H1 (cell line): ENCODE results near the gene ZNF629. TPM values are rescaled to one million over a fixed set of nuclear protein-coding genes. Genes with fewer than 3 reads are reported as not detected.

Experiments used
- CTCF ChIA-PET: fragments of 300-600 bp; sonication (Branson Sonifier 250); formaldehyde crosslinking; loops from one replicate; lab custom pipeline; 2021; ENCODE audit not compliant: partially characterized antibody; lab: Charles Lee
- POLR2A ChIA-PET: fragments of 300-600 bp; sonication (Branson Sonifier 250); formaldehyde crosslinking; loops from one replicate; lab custom pipeline; 2021; ENCODE audit warnings: inconsistent platforms; ENCODE audit not compliant: partially characterized antibody; lab: Charles Lee
- DNase-seq, 2 experiments: peaks; one replicate each; pipeline versions ENCODE4 v3.0.0 to v3.0.0-alpha.2; 2010 to 2022; ENCODE audit warnings: low spot score in 2 of 2, low read depth in 1 of 2, mixed read lengths in 1 of 2
- FAIRE-seq: peaks from 2 replicates; lab custom pipeline; 2011; peaks lifted over from hg19 to GRCh38; lab: Jason Lieb, UNC
- H2AFZ ChIP-seq: 2 replicates; pipeline ENCODE4 v1.8.1; 2012; ENCODE audit warnings: low read length, inconsistent platforms
- H2AK5ac ChIP-seq: 2 replicates; pipeline ENCODE4 v1.6.1; 2013; ENCODE audit warnings: low read depth, low read length
- H2BK120ac ChIP-seq: replicated peaks from 2 replicates; pipeline ENCODE3; 2013; ENCODE audit warnings: low read depth, low read length, inconsistent platforms
- H2BK12ac ChIP-seq: 2 replicates; pipeline ENCODE4 v1.6.1; 2013; ENCODE audit warnings: low read depth, low read length
- H2BK15ac ChIP-seq: 2 replicates; pipeline ENCODE4 v1.6.1; 2013; ENCODE audit warnings: low read length
- H2BK20ac ChIP-seq: 2 replicates; pipeline ENCODE4 v1.6.1; 2013; ENCODE audit warnings: low read length
- H2BK5ac ChIP-seq: 2 replicates; pipeline ENCODE4 v1.6.1; 2013; ENCODE audit warnings: low read depth, low read length
- H3K14ac ChIP-seq: 2 replicates; pipeline ENCODE4 v1.6.1; 2013; ENCODE audit warnings: inconsistent platforms; ENCODE audit not compliant: insufficient read length
- H3K18ac ChIP-seq: 2 replicates; pipeline ENCODE4 v1.6.1; 2013; ENCODE audit warnings: low read length; ENCODE audit errors: extremely low read depth
- H3K23ac ChIP-seq: 2 replicates; pipeline ENCODE4 v1.6.1; 2013; ENCODE audit warnings: inconsistent platforms; ENCODE audit not compliant: insufficient read length
- H3K23me2 ChIP-seq: 2 replicates; pipeline ENCODE4 v1.6.1; 2013; ENCODE audit warnings: low read depth, low read length
- H3K27ac ChIP-seq: 2 replicates; pipeline ENCODE4 v1.6.1; 2011; ENCODE audit warnings: low read depth, low read length, inconsistent platforms
- H3K27me3 ChIP-seq, 4 experiments: replicated peaks in 1 of 4; 1 replicate in 1 of 4; 2 replicates in 3 of 4; pipeline versions ENCODE4 v1.6.1 to v1.8.1; 2011 to 2013; ENCODE audit warnings: low read length in 3 of 4, mild to moderate bottlenecking in 3 of 4, inconsistent platforms in 2 of 4, mixed read lengths in 2 of 4, moderate library complexity in 1 of 4; ENCODE audit not compliant: control insufficient read depth in 3 of 4, insufficient read depth in 3 of 4; ENCODE audit errors: extremely low read depth in 1 of 4
- H3K36me3 ChIP-seq, 4 experiments: 2 replicates each; pipeline versions ENCODE4 v1.6.1 to v1.8.1; 2011 to 2013; ENCODE audit warnings: mild to moderate bottlenecking in 4 of 4, low read length in 3 of 4, moderate library complexity in 2 of 4, control low read depth in 1 of 4, inconsistent platforms in 1 of 4; ENCODE audit not compliant: insufficient read depth in 4 of 4, control insufficient read depth in 2 of 4
- H3K4ac ChIP-seq: replicated peaks from 2 replicates; pipeline ENCODE3; 2013; ENCODE audit warnings: low read length, low read depth, mixed read lengths, inconsistent platforms; ENCODE audit not compliant: insufficient read length
- H3K4me1 ChIP-seq, 4 experiments: replicated peaks in 1 of 4; 1 replicate in 1 of 4; 2 replicates in 3 of 4; pipeline versions ENCODE4 v1.6.1 to v1.8.1; 2011 to 2013; ENCODE audit warnings: low read length in 3 of 4, inconsistent platforms in 2 of 4, mixed read lengths in 1 of 4; ENCODE audit not compliant: insufficient read depth in 4 of 4, control insufficient read depth in 3 of 4
- H3K4me2 ChIP-seq, 2 experiments: 2 replicates each; pipeline versions ENCODE4 v1.6.1 to v1.8.1; 2011 to 2013; ENCODE audit warnings: low read depth in 2 of 2, low read length in 2 of 2, control low read depth in 1 of 2, inconsistent platforms in 1 of 2, mild to moderate bottlenecking in 1 of 2; ENCODE audit not compliant: insufficient read depth in 1 of 2
- H3K4me3 ChIP-seq, 4 experiments: fragments of 200-600, 300-600 bp in 1 of 4; sonication (generic), shearing (Covaris generic), sonication (Bioruptor Twin) in 1 of 4; 2 replicates each; pipeline versions ENCODE4 v1.5.1 to v1.8.1; 2011 to 2016; ENCODE audit warnings: low read length in 4 of 4, low read depth in 3 of 4, control low read depth in 2 of 4, inconsistent platforms in 2 of 4, mild to moderate bottlenecking in 2 of 4, mixed read lengths in 1 of 4, moderate library complexity in 1 of 4; ENCODE audit not compliant: insufficient read depth in 2 of 4; ENCODE audit errors: extremely low read depth in 1 of 4
- H3K56ac ChIP-seq: replicated peaks from 2 replicates; pipeline ENCODE3; 2013; ENCODE audit warnings: low read depth, mild to moderate bottlenecking, mixed read lengths, low read length, inconsistent platforms; ENCODE audit not compliant: insufficient read length
- H3K79me1 ChIP-seq: 2 replicates; pipeline ENCODE4 v1.6.1; 2013; ENCODE audit warnings: low read depth, low read length, control low read depth
- H3K79me2 ChIP-seq, 2 experiments: 2 replicates each; pipeline versions ENCODE4 v1.6.1 to v1.8.1; 2012 to 2013; ENCODE audit warnings: low read length in 2 of 2, mild to moderate bottlenecking in 2 of 2, inconsistent platforms in 1 of 2; ENCODE audit not compliant: insufficient read depth in 2 of 2, control insufficient read depth in 1 of 2
- H3K9ac ChIP-seq, 4 experiments: replicated peaks in 1 of 4; 1 replicate in 1 of 4; 2 replicates in 3 of 4; pipeline versions ENCODE4 v1.6.1 to v1.8.1; 2011 to 2013; ENCODE audit warnings: low read depth in 3 of 4, low read length in 3 of 4, control low read depth in 2 of 4, mild to moderate bottlenecking in 2 of 4, moderate library complexity in 2 of 4, inconsistent platforms in 1 of 4; ENCODE audit errors: extremely low read depth in 1 of 4
- H3K9me3 ChIP-seq, 2 experiments: 2 replicates each; pipeline versions ENCODE4 v1.6.1 to v1.8.1; 2012 to 2013; ENCODE audit warnings: mild to moderate bottlenecking in 2 of 2, moderate library complexity in 2 of 2, control low read depth in 1 of 2, inconsistent platforms in 1 of 2, low read depth in 1 of 2, low read length in 1 of 2, mixed read lengths in 1 of 2; ENCODE audit not compliant: insufficient read depth in 2 of 2
- H4K20me1 ChIP-seq, 2 experiments: replicated peaks in 1 of 2; 2 replicates each; pipeline versions ENCODE3 to v1.8.1; 2011 to 2013; ENCODE audit warnings: inconsistent platforms in 2 of 2, low read length in 2 of 2, mild to moderate bottlenecking in 1 of 2; ENCODE audit not compliant: insufficient read depth in 2 of 2, control insufficient read depth in 1 of 2
- H4K5ac ChIP-seq: 2 replicates; pipeline ENCODE4 v1.6.1; 2013; ENCODE audit warnings: low read length, low read depth, mixed read lengths, inconsistent platforms; ENCODE audit not compliant: insufficient read length
- H4K8ac ChIP-seq: 2 replicates; pipeline ENCODE4 v1.8.0; 2013; ENCODE audit warnings: mild to moderate bottlenecking, moderate library complexity, low read length, inconsistent platforms; ENCODE audit not compliant: insufficient read depth; ENCODE audit errors: extremely low read depth
- H4K91ac ChIP-seq: replicated peaks from 2 replicates; pipeline ENCODE3; 2013; ENCODE audit warnings: low read length, mixed read lengths, inconsistent platforms; ENCODE audit not compliant: insufficient read length
- JUN ChIP-seq: IDR thresholded peaks from 2 replicates; pipeline ENCODE4 v1.6.1; 2011; ENCODE audit warnings: low read depth, mild to moderate bottlenecking, improper control_type of control experiment, low read length
- WGBS, 2 experiments: shearing (Covaris generic) in 1 of 2; methylation state at CpG; one replicate each; pipeline versions ENCODE4 v1.1.6 to v1.1.7; 2013 to 2015; ENCODE audit warnings: low lambda C conversion rate in 2 of 2, mixed read lengths in 2 of 2, inconsistent platforms in 1 of 2, low coverage in 1 of 2, missing lambda C conversion rate in 1 of 2; ENCODE audit not compliant: insufficient replicate concordance in 2 of 2, insufficient coverage in 1 of 2, insufficient read length in 1 of 2; ENCODE audit errors: extremely low coverage in 1 of 2, missing lambda C conversion rate in 1 of 2; 5-methylcytosine and 5-hydroxymethylcytosine counted together
- polyA plus RNA-seq, 7 experiments: library from polyadenylated mRNA; depleted of rRNA in 3 of 7; stranded (reverse) in 5 of 7; unstranded in 2 of 7; fragments of >200 nt in 5 of 7; fragments of 200-250 nt in 2 of 7; gene quantifications; 1 replicate in 5 of 7; 2 replicates in 1 of 7; 4 replicates in 1 of 7; pipeline versions ENCODE4 v1.2.1 to v1.2.3, GENCODE V29; 2011 to 2013; ENCODE audit warnings: missing spikeins in 2 of 7, mixed read lengths in 2 of 7
- total RNA-seq: library from RNA; stranded (reverse); fragmentation: NEBNext Ultra II Directional; extraction: Animal tissue kit (Norgen Biotek cat#: 25700); gene quantifications from 2 replicates; pipeline ENCODE4 v1.2.1, GENCODE V29; 2021

The ZNF629 gene
- total and polyA plus RNA-seq, 2 of the 8 experiments (the other 6 are each of a cell fraction or from before 2014, with no cell fraction given), result 11.0 to 19.5 TPM

- POLR2A ChIA-PET, result interaction anchor here (0.7 to 9.0 kb wide), 8 partner anchors 6 to 38 kb away, joined by 3 to 92 read pairs (median 4); partner anchors contain the start of gene PHKG2
- peaks cover 5 to 28% (median 17%) of the 10 kb centered on the region in 4 experiments; a peak in 5 of 8 replicates for H3K36me3 ChIP-seq
- no peak overlapping the region; the same call in 1 of the 2 replicates for H4K8ac ChIP-seq
Measured at GRCh38 chr16:30755955-30756780, 30.8 kb downstream of the ZNF629 start.

More at GRCh38 chr16:30755955-30756780, 30.8 kb downstream of the ZNF629 start:
- H3K4me1 ChIP-seq, result peaks cover 0 to 3% (median 1%) of the 10 kb centered on the region in 4 experiments; a peak in 3 of 7 replicates
- H2BK120ac ChIP-seq, result no peak overlapping the region
- no peak overlapping the region for H2AK5ac ChIP-seq
- peaks cover 5% of the 10 kb centered on the region for H3K23me2 ChIP-seq
- H3K27ac ChIP-seq, result no peak overlapping the region
- no peak overlapping the region for H2BK5ac ChIP-seq
- H3K14ac ChIP-seq, result no peak overlapping the region
- FAIRE-seq (no peak), DNase-seq (no peak)
- H3K4me3 ChIP-seq, result no peak overlapping the region
- H3K18ac ChIP-seq, result no peak overlapping the region
- H3K56ac ChIP-seq, result no peak overlapping the region
- H3K4ac ChIP-seq, result no peak overlapping the region
- H2AFZ ChIP-seq, result no peak overlapping the region
- no peaks in the 10 kb centered on the region for H3K27me3 ChIP-seq
- H2BK20ac ChIP-seq, result no peak overlapping the region
- H4K91ac ChIP-seq, result no peak overlapping the region
- H4K20me1 ChIP-seq, result peaks cover 0 to 10% of the 10 kb centered on the region in 2 experiments
- no peak for TF ChIP-seq JUN
- H3K9ac ChIP-seq, result no peak overlapping the region; a peak in 1 of 7 replicates
- H2BK15ac ChIP-seq, result no peak overlapping the region
- 88% methylated on average over 20 of the region's 20 CpGs; no CpG with 5 or more reads in 1 of the 2 experiments for WGBS, 2 experiments
- peaks cover 3% of the 10 kb centered on the region; the same call in 1 of the 2 replicates for H3K79me1 ChIP-seq
- H3K79me2 ChIP-seq, result no peaks in the 10 kb centered on the region; a peak in 1 of 4 replicates
- H2BK12ac ChIP-seq, result no peak overlapping the region
- H3K9me3 ChIP-seq, result no peaks in the 10 kb centered on the region
- no peak overlapping the region for H3K23ac ChIP-seq
- CTCF ChIA-PET, result no interaction called here
- H3K4me2 ChIP-seq, result no peak overlapping the region
- no peak overlapping the region for H4K5ac ChIP-seq
